Spleen (tissue), 11 donors: ENCODE measurements around the gene SMG9. TPM values are rescaled to one million over a fixed set of nuclear protein-coding genes. Genes with fewer than 3 reads are reported as not detected.
"Not testable (repeated sequence)": the region's sequence is repeated elsewhere in the genome, so short reads cannot be mapped to it uniquely, and the experiment has no call there.

Source experiments
- DNase-seq: peaks from one replicate; pipeline ENCODE4 v3.0.0-alpha.2; 2020
- H3K27ac ChIP-seq, 8 donors: fragments of 200-600 bp; sonication (generic) in 7 of 8; 1 replicate in 4 of 8; 2 replicates in 4 of 8; pipeline versions ENCODE4 v1.5.0 to v1.8.0; 2016 to 2021; ENCODE audit warnings: inconsistent platforms in 4 of 8, mild to moderate bottlenecking in 4 of 8, moderate library complexity in 1 of 8
- H3K27me3 ChIP-seq, 7 donors: fragments of 200-600 bp; sonication (generic) in 6 of 7; replicated peaks in 1 of 7; 1 replicate in 4 of 7; 2 replicates in 3 of 7; pipeline versions ENCODE4 v1.5.0 to v1.8.0; 2016 to 2021; ENCODE audit warnings: inconsistent platforms in 3 of 7, mild to moderate bottlenecking in 1 of 7
- H3K36me3 ChIP-seq, 6 donors: fragments of 200-600 bp; sonication (generic) in 5 of 6; 1 replicate in 4 of 6; 2 replicates in 2 of 6; pipeline versions ENCODE4 v1.5.0 to v1.8.0; 2016 to 2021; ENCODE audit warnings: inconsistent platforms in 2 of 6
- H3K4me1 ChIP-seq, 6 donors: fragments of 200-600 bp; sonication (generic) in 5 of 6; 1 replicate in 3 of 6; 2 replicates in 3 of 6; pipeline versions ENCODE4 v1.5.0 to v1.8.0; 2016 to 2021; ENCODE audit warnings: inconsistent platforms in 3 of 6
- H3K4me3 ChIP-seq, 8 donors: fragments of 200-600 bp; sonication (generic) in 7 of 8; 1 replicate in 4 of 8; 2 replicates in 4 of 8; pipeline versions ENCODE4 v1.5.0 to v1.8.0; 2016 to 2021; ENCODE audit warnings: inconsistent platforms in 4 of 8, mild to moderate bottlenecking in 4 of 8, moderate library complexity in 2 of 8
- H3K9me3 ChIP-seq, 8 donors: fragments of 200-600 bp; sonication (generic) in 7 of 8; 1 replicate in 4 of 8; 2 replicates in 4 of 8; pipeline versions ENCODE4 v1.5.0 to v1.8.0; 2016 to 2021; ENCODE audit warnings: inconsistent platforms in 4 of 8
- CTCF ChIP-seq, 11 experiments: fragments of 200-600 bp in 7 of 11; fragments of 450-650 bp in 4 of 11; sonication (generic) in 4 of 11; IDR thresholded peaks in 8 of 11; conservative IDR thresholded peaks in 3 of 11; 1 replicate in 7 of 11; 2 replicates in 4 of 11; pipeline versions ENCODE4 v1.4.0 to v1.8.0; 2016 to 2021; ENCODE audit warnings: antibody characterized with exemption in 11 of 11, inconsistent platforms in 4 of 11, mild to moderate bottlenecking in 1 of 11
- POLR2A ChIP-seq, 3 donors: fragments of 450-650 bp; IDR thresholded peaks; one replicate each; pipeline ENCODE4 v1.5.1; 2017; ENCODE audit warnings: antibody characterized with exemption in 3 of 3, mild to moderate bottlenecking in 1 of 3
- POLR2AphosphoS5 ChIP-seq, 3 donors: sonication (generic); formaldehyde crosslinking; IDR thresholded peaks; one replicate each; pipeline ENCODE4 v1.5.1; 2017; ENCODE audit warnings: antibody characterized with exemption in 3 of 3
- WGBS, 5 donors: extraction: QIAGEN DNeasy Blood & Tissue Kit in 3 of 5; methylation state at CpG; one replicate each; pipeline versions ENCODE4 v1.1.5 to v1.1.7; 2013 to 2018; 5-methylcytosine and 5-hydroxymethylcytosine counted together
- intact Hi-C: fragments of 100-400 bp; cut with DNase I; formaldehyde crosslinking; loops from one replicate; pipeline ENCODE4 v1.15.0; 2023; ENCODE audit warnings: low total_unique reads
- polyA plus RNA-seq, 3 donors: library from polyadenylated mRNA; stranded (reverse); fragments of 200-250 nt; gene quantifications; one replicate each; pipeline ENCODE4 v1.2.1, GENCODE V29; 2013
- total RNA-seq, 7 donors: library from RNA; depleted of rRNA in 3 of 7; stranded (reverse); fragments of >200 nt in 3 of 7; fragmentation: NEBNext Ultra II Directional in 4 of 7; extraction: Animal tissue kit (Norgen Biotek cat#: 25700) in 4 of 7; gene quantifications; one replicate each; pipeline versions ENCODE4 v1.1.0 to v1.2.1, GENCODE V29; 2016 to 2021
- donor health status: healthy with polysubstance abuse.
- donor health status: DM: no; HTN: no; CAD: no; lungs with moderate emphysema.
- donor health status: DM: no; HTN: no; CAD: no.
- donor health status: Bipolar disorder and iron deficiency.
- donor health status: healthy.
- donor health status: DM: no; HTN: no; CAD: no.
- donor health status: DM: yes; HTN: yes; CAD: no.

The SMG9 gene
- total and polyA plus RNA-seq, 10 donors, result 30.9 to 65.9 (median 45.2) TPM

DNA sequence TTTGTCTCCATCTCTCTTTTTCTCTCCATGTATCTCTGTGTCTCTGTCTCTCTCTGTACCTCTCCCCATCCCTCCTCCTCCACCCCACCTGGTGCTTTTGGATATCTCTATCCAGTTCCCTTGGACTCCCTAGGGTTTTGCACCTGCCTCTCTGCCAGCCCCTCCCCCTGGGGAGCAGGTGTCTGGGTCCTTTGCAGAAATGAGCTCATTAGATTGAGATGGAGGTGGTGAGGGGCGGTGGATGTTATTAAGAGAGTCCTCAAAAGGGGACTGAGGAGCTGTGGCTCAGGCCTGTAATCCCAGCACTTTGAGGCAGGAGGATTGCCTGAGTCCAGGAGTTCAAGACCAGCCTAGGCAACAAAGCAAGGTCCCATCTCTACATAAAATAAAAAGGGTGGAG, 23.9 kb upstream of the SMG9 start:
- H3K27ac ChIP-seq, result peak overlapping the region; percentile 14 to 87 (median 74)
- H3K4me3 ChIP-seq, result peak overlapping the region in 6 of 8 donors; percentile 9 to 73 (median 40)
- intact Hi-C loops, result no loop called here

GRCh38 chr19:43777163-43777695, 22.5 kb upstream of the SMG9 start:
- H3K27me3 ChIP-seq, result peaks cover 0 to 7% (median 0%) of the 10 kb centered on the region in 7 donors
- whole genome bisulfite sequencing, 5 donors, result 3 to 11% (median 5%) methylated on average over 4 of the region's 4 CpGs
- no peaks in the 10 kb centered on the region for H3K9me3 ChIP-seq
- peak overlapping the region in 7 of 8 donors; percentile 61 to 87 (median 78) for H3K27ac ChIP-seq
- H3K36me3 ChIP-seq, result peaks cover 0 to 31% (median 0%) of the 10 kb centered on the region in 6 donors
- TF ChIP-seq POLR2AphosphoS5 (IDR thresholded peaks at IDR 0.05) (no peak), CTCF (IDR thresholded peaks at IDR 0.05 in 8 of 11, conservative IDR thresholded peaks at IDR 0.05 in 3 of 11) (no peak), POLR2A (IDR thresholded peaks at IDR 0.05) (no peak)
- peaks cover 15 to 90% (median 68%) of the 10 kb centered on the region in 6 donors for H3K4me1 ChIP-seq
- H3K4me3 ChIP-seq, result peak overlapping the region in 4 of 8 donors; percentile 1 to 73 (median 2)
- intact Hi-C loops, result no loop called here
- peak; percentile 84 for DNase-seq

More for the DNA sequence above, 23.9 kb upstream of the SMG9 start:
- H3K36me3 ChIP-seq, result peaks cover 0 to 19% (median 0%) of the 10 kb centered on the region in 6 donors
- peaks cover 0 to 7% (median 0%) of the 10 kb centered on the region in 7 donors for H3K27me3 ChIP-seq
- WGBS, 5 donors, result 49 to 78% (median 68%) methylated on average over 1 of the region's 1 CpG
- no peaks in the 10 kb centered on the region for H3K9me3 ChIP-seq
- H3K4me1 ChIP-seq, result peaks cover 15 to 98% (median 72%) of the 10 kb centered on the region in 6 donors
- no peak for TF ChIP-seq POLR2AphosphoS5 (IDR thresholded peaks at IDR 0.05)
- no peak for TF ChIP-seq CTCF (IDR thresholded peaks at IDR 0.05 in 8 of 11, conservative IDR thresholded peaks at IDR 0.05 in 3 of 11)
- no peak for TF ChIP-seq POLR2A (IDR thresholded peaks at IDR 0.05)
- DNase-seq, result no peak

DNA sequence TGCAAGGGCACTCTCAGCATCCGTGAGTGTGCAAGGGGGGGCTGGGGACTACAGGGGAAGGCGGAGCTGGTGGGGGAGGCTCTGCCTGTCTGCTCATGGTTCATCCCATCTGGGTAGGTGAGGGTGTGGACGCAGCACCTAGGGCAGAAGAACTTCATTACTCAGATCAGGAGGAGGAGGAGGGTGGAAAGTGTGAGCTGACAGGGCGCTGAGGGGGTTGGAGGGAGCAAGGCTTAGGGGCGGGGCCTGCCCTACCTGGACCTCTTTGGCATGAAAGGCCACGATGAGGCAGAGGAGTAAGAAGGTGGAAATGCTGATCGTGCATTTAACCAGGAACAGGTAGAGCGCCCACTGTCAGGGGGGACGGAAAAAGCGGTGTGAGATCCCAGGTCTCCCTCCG, 21.5 kb upstream of the SMG9 start:
- Histone ChIP-seq H3K4me3 (peak overlapping the region in 1 of 8 donors; percentile 73), H3K4me1 (peaks cover 15 to 81% (median 65%) of the 10 kb centered on the region in 6 donors), H3K27me3 (peaks cover 0 to 7% (median 0%) of the 10 kb centered on the region in 7 donors), H3K36me3 (peaks cover 0 to 40% (median 1%) of the 10 kb centered on the region in 6 donors), H3K9me3 (no peaks in the 10 kb centered on the region), H3K27ac (peak overlapping the region in 5 of 8 donors; percentile 9 to 87 (median 81))
- TF ChIP-seq POLR2A (IDR thresholded peaks at IDR 0.05) (no peak), POLR2AphosphoS5 (IDR thresholded peaks at IDR 0.05) (no peak), CTCF (IDR thresholded peaks at IDR 0.05 in 8 of 11, conservative IDR thresholded peaks at IDR 0.05 in 3 of 11) (no peak)
- no peak for DNase-seq
- intact Hi-C loops, result no loop called here
- 63 to 71% (median 68%) methylated on average over 11 of the region's 11 CpGs for WGBS, 5 donors

GRCh38 chr19:43775299-43775890, 20.6 kb upstream of the SMG9 start:
- Histone ChIP-seq H3K27ac (peak overlapping the region in 2 of 8 donors; percentile 81 to 87), H3K27me3 (peaks cover 0 to 3% (median 0%) of the 10 kb centered on the region in 7 donors), H3K9me3 (no peaks in the 10 kb centered on the region), H3K36me3 (peaks cover 0 to 49% (median 6%) of the 10 kb centered on the region in 6 donors), H3K4me1 (peaks cover 15 to 78% (median 58%) of the 10 kb centered on the region in 6 donors), H3K4me3 (no peak overlapping the region)
- no peak for DNase-seq
- intact Hi-C loops, result no loop called here
- WGBS, 5 donors, result 87 to 94% (median 94%) methylated on average over 7 of the region's 7 CpGs
- TF ChIP-seq POLR2AphosphoS5 (IDR thresholded peaks at IDR 0.05), result no peak
- no peak for TF ChIP-seq CTCF (IDR thresholded peaks at IDR 0.05 in 8 of 11, conservative IDR thresholded peaks at IDR 0.05 in 3 of 11)

GRCh38 chr19:43774940-43775258, 20.1 kb upstream of the SMG9 start:
- intact Hi-C loops, H3K27me3 ChIP-seq, DNase-seq, H3K9me3 ChIP-seq: not testable (repeated sequence)
- Histone ChIP-seq H3K4me1 (peaks cover 15 to 78% (median 56%) of the 10 kb centered on the region in 6 donors), H3K27ac (peak overlapping the region in 1 of 8 donors; percentile 1), H3K4me3 (peak overlapping the region in 2 of 8 donors; percentile 19 to 41), H3K36me3 (peaks cover 0 to 54% (median 6%) of the 10 kb centered on the region in 6 donors)
- WGBS, 5 donors, result 85 to 92% (median 89%) methylated on average over 11 of the region's 11 CpGs
